Retinal pigment epithelial cell (primary cell): Measurements from ENCODE around the gene SPAG8.

Source experiments
- DNase-seq: peaks from one replicate; pipeline ENCODE4 v3.0.0-alpha.2; 2010; ENCODE audit warnings: low read depth
- H3K4me3 ChIP-seq: 2 replicates; pipeline ENCODE4 v1.5.1; 2011; ENCODE audit warnings: mild to moderate bottlenecking, low read length, control low read depth, moderate library complexity
- CTCF ChIP-seq: conservative IDR thresholded peaks from 2 replicates; pipeline ENCODE4 v1.5.1; 2011; ENCODE audit warnings: low read depth, low read length, control low read depth, inconsistent platforms

Gene SPAG8

GRCh38 chr9:35790025-35790384 lies 22.1 kb downstream of the SPAG8 start:
- no peak for DNase-seq
- TF ChIP-seq CTCF: no peak
- H3K4me3 ChIP-seq: no peak overlapping the region

GRCh38 chr9:35789541-35789940 lies 22.5 kb downstream of the SPAG8 start:
- DNase-seq: no peak
- H3K4me3 ChIP-seq: no peak overlapping the region
- no peak for TF ChIP-seq CTCF

GRCh38 chr9:35783418-35783817 lies 28.6 kb downstream of the SPAG8 start:
- no peak overlapping the region for H3K4me3 ChIP-seq
- no peak for DNase-seq
- TF ChIP-seq CTCF: no peak

- DNase-seq: no peak
- H3K4me3 ChIP-seq: no peak overlapping the region
- no peak for TF ChIP-seq CTCF
Measured at GRCh38 chr9:35781066-35781465, 31.0 kb downstream of the SPAG8 start.

- no peak for DNase-seq
- no peak overlapping the region for H3K4me3 ChIP-seq
- TF ChIP-seq CTCF: no peak
Measured at GRCh38 chr9:35778496-35778895, 33.6 kb downstream of the SPAG8 start.

- H3K4me3 ChIP-seq: no peak overlapping the region
- no peak for DNase-seq
- no peak for TF ChIP-seq CTCF
Measured at GRCh38 chr9:35776018-35776417, 36.0 kb downstream of the SPAG8 start.

- TF ChIP-seq CTCF: no peak
- H3K4me3 ChIP-seq: no peak overlapping the region
- DNase-seq: no peak
Measured at GRCh38 chr9:35774907-35775635, 37.0 kb downstream of the SPAG8 start.
